Osteocyte (in vitro differentiated cells): Measurements from ENCODE around the gene TDRD3. TPM values are rescaled to one million over a fixed set of nuclear protein-coding genes. Genes with fewer than 3 reads are reported as not detected.

Source experiments
- DNase-seq: peaks from one replicate; pipeline ENCODE4 v3.0.0; 2021; ENCODE audit warnings: mixed read lengths; ENCODE audit not compliant: unreplicated experiment; ENCODE audit errors: extremely low spot score
- H3K27ac Mint-ChIP-seq: one replicate; pipeline ENCODE4 v1.8.0; 2021; ENCODE audit warnings: mild to moderate bottlenecking, mixed read lengths; ENCODE audit not compliant: unreplicated experiment
- H3K27me3 Mint-ChIP-seq: one replicate; pipeline ENCODE4 v1.8.0; 2021; ENCODE audit warnings: mixed read lengths; ENCODE audit not compliant: unreplicated experiment
- H3K36me3 Mint-ChIP-seq: one replicate; pipeline ENCODE4 v1.8.0; 2021; ENCODE audit warnings: mixed read lengths; ENCODE audit not compliant: unreplicated experiment
- H3K4me1 Mint-ChIP-seq: one replicate; pipeline ENCODE4 v1.8.0; 2021; ENCODE audit warnings: mixed read lengths; ENCODE audit not compliant: unreplicated experiment
- H3K4me3 Mint-ChIP-seq: one replicate; pipeline ENCODE4 v1.8.0; 2021; ENCODE audit warnings: mild to moderate bottlenecking, moderate library complexity, mixed read lengths; ENCODE audit not compliant: unreplicated experiment
- H3K9me3 Mint-ChIP-seq: one replicate; pipeline ENCODE4 v1.8.0; 2021; ENCODE audit warnings: mixed read lengths; ENCODE audit not compliant: unreplicated experiment
- total RNA-seq: library from RNA; stranded (reverse); gene quantifications from 2 replicates; pipeline ENCODE4 v1.2.1, GENCODE V29; 2021
- TF ChIP-seq, protein P1 (sequence below): fragments of 200-600 bp; sonication (generic); IDR thresholded peaks from 2 replicates; pipeline ENCODE4 v1.5.0; 2021; ENCODE audit warnings: antibody characterized with exemption, mild to moderate bottlenecking, moderate library complexity

Gene TDRD3
- total RNA-seq, 1 donor from 2014 or later = 27.6 TPM

DNA sequence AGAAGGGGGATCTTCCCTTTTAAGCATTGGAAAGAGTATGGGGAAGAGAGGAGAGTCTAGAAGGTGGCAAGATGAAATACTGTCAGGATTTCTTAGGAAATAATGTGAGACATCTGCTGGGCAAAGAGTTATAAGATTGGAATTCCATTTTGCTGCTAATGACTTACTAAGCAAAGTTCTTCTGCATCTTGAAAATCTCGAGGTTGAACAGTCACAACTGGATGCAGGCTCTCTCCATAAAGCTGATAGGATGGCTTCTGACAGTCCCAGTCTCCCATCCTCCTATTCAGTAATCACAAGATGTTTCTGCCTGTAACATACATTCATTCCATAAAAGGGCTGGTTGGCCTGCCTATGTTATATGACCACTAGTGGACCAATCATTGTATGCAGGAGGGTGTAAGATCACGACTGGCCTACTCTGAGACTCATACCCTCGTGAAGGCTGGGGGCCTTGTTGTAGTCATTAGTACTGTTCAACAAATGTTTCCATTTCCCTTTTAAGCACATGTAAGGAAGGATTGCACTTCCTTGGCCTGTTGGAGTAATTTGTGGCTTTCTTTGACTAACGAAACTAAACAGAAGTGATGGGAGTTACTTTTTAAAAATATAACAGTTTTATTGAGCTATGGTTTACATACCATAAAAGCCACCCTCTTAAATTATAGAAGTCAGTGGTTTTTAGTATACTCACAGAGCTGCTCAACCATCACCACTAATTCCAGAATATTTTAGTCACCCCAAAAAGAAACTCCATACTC is 45.0 kb upstream of the TDRD3 start:
- Mint-ChIP-seq H3K4me1 (peaks cover 12% of the 10 kb centered on the region), H3K36me3 (no peaks in the 10 kb centered on the region), H3K9me3 (no peaks in the 10 kb centered on the region), H3K27ac (peak overlapping the region; percentile 38), H3K27me3 (peaks cover 34% of the 10 kb centered on the region), H3K4me3 (no peak overlapping the region)
- no peak for DNase-seq
- TF ChIP-seq, protein P1, sequence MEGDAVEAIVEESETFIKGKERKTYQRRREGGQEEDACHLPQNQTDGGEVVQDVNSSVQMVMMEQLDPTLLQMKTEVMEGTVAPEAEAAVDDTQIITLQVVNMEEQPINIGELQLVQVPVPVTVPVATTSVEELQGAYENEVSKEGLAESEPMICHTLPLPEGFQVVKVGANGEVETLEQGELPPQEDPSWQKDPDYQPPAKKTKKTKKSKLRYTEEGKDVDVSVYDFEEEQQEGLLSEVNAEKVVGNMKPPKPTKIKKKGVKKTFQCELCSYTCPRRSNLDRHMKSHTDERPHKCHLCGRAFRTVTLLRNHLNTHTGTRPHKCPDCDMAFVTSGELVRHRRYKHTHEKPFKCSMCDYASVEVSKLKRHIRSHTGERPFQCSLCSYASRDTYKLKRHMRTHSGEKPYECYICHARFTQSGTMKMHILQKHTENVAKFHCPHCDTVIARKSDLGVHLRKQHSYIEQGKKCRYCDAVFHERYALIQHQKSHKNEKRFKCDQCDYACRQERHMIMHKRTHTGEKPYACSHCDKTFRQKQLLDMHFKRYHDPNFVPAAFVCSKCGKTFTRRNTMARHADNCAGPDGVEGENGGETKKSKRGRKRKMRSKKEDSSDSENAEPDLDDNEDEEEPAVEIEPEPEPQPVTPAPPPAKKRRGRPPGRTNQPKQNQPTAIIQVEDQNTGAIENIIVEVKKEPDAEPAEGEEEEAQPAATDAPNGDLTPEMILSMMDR = no peak

DNA sequence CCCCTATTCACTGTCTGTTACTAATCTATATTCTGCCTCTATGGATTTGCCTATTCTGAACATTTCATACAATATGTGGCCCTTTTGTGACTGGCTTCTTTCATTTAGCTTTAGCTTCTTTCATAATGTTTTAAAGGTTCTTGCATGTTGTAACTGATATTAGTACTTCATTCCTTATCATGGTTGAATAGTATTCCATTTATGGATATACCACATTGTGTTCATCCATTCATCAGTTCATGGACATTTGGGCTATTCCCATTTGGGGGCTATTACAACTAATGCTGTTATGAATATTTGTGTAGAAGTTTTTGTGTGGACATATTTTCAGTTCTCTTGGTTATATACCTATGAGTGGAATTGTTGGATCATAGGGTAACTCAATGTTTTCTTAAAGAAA is 44.4 kb upstream of the TDRD3 start:
- H3K9me3 Mint-ChIP-seq = no peaks in the 10 kb centered on the region
- TF ChIP-seq, protein P1 = no peak
- peaks cover 32% of the 10 kb centered on the region for H3K27me3 Mint-ChIP-seq
- no peak overlapping the region for H3K27ac Mint-ChIP-seq
- H3K36me3 Mint-ChIP-seq = no peaks in the 10 kb centered on the region
- peaks cover 12% of the 10 kb centered on the region for H3K4me1 Mint-ChIP-seq
- DNase-seq = no peak
- no peak overlapping the region for H3K4me3 Mint-ChIP-seq

DNA sequence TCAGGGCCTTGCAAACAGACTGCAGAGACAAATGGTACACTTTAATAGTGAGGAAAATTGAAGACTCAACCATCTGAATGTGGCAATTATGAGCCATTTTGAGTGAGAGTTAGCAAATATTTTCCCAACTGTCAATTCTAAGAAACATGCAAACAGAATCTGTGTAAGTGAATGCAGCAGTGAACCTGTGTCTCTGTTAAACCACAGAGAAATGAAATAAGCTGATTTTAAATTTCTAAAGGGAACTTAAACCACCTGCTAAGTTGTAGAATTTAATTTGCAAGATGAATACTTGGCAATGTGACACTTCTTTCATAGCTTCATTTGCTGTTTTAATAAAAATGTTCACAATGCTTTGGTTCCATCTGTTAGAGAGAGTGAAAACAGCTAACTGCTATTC is 42.0 kb upstream of the TDRD3 start:
- TF ChIP-seq, protein P1 = no peak
- peaks cover 12% of the 10 kb centered on the region for H3K4me1 Mint-ChIP-seq
- H3K4me3 Mint-ChIP-seq = no peak overlapping the region
- H3K36me3 Mint-ChIP-seq = no peaks in the 10 kb centered on the region
- peaks cover 12% of the 10 kb centered on the region for H3K27me3 Mint-ChIP-seq
- no peak for DNase-seq
- H3K27ac Mint-ChIP-seq = no peak overlapping the region
- H3K9me3 Mint-ChIP-seq = no peaks in the 10 kb centered on the region

DNA sequence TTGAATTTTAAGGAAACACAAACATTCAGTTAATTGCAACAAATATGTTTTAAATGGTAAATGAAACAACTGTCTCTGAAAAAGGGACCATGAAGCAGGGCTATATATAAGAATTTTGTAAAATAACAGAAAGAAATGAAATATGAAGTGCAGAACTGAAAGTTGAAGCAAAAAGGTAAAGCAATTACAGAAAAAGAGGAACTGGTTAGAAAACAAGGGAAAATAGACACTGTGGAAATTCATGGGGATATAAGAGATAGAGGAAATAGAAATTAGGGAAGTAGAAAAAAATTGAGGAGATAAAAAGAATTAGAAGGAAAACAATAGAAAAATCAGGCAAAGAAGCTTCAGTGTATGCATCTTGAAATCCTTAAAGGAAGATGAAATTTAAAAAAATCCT is 40.0 kb upstream of the TDRD3 start:
- no peak overlapping the region for H3K4me3 Mint-ChIP-seq
- no peaks in the 10 kb centered on the region for H3K36me3 Mint-ChIP-seq
- H3K27ac Mint-ChIP-seq = no peak overlapping the region
- TF ChIP-seq, protein P1 = no peak
- H3K9me3 Mint-ChIP-seq = no peaks in the 10 kb centered on the region
- DNase-seq = no peak
- H3K27me3 Mint-ChIP-seq = peaks cover 10% of the 10 kb centered on the region
- H3K4me1 Mint-ChIP-seq = no peaks in the 10 kb centered on the region

DNA sequence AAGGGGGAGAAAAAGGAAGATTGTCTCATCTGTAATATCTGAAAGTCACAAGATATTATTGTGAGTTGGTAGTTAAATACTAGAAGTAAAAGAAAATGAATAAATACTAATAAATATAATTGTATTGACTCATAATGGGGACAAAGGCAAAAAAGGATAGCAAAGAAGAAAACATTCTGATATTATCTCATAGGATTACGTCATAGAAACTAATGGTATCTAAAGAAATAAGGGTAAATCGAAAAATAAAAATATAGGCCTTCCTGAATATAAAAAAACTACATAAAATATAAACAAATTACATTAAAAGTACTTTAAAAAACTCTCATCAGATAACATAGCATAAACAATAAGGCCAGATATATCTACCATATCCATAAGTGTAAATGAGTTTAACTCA is 38.6 kb upstream of the TDRD3 start:
- no peak overlapping the region for H3K4me3 Mint-ChIP-seq
- no peaks in the 10 kb centered on the region for H3K9me3 Mint-ChIP-seq
- H3K27me3 Mint-ChIP-seq = peaks cover 13% of the 10 kb centered on the region
- H3K4me1 Mint-ChIP-seq = peaks cover 2% of the 10 kb centered on the region
- TF ChIP-seq, protein P1 = no peak
- no peak overlapping the region for H3K27ac Mint-ChIP-seq
- H3K36me3 Mint-ChIP-seq = no peaks in the 10 kb centered on the region
- no peak for DNase-seq
